KOPT-K1 (cell line): Measurements from ENCODE around the gene XPO6.
"Not testable (repeated sequence)": the region's sequence is repeated elsewhere in the genome, so short reads cannot be mapped to it uniquely, and the experiment has no call there.

Experiments used
- H3K27ac ChIP-seq: fragments of 200-600 bp; sonication (generic); 2 replicates; pipeline ENCODE4 v1.5.1; 2016; ENCODE audit warnings: antibody characterized with exemption, mild to moderate bottlenecking, low read depth, low read length; ENCODE audit not compliant: poor library complexity, severe bottlenecking
- H3K36me3 ChIP-seq: fragments of 200-600 bp; sonication (generic); 2 replicates; pipeline ENCODE4 v1.5.1; 2017; ENCODE audit warnings: antibody characterized with exemption, mild to moderate bottlenecking, low read length, moderate library complexity; ENCODE audit not compliant: insufficient read depth
- H3K9me3 ChIP-seq: fragments of 200-600 bp; sonication (generic); 2 replicates; pipeline ENCODE4 v1.5.1; 2017; ENCODE audit warnings: antibody characterized with exemption, low read length, mild to moderate bottlenecking; ENCODE audit not compliant: insufficient read depth, poor library complexity, severe bottlenecking

Gene XPO6

DNA sequence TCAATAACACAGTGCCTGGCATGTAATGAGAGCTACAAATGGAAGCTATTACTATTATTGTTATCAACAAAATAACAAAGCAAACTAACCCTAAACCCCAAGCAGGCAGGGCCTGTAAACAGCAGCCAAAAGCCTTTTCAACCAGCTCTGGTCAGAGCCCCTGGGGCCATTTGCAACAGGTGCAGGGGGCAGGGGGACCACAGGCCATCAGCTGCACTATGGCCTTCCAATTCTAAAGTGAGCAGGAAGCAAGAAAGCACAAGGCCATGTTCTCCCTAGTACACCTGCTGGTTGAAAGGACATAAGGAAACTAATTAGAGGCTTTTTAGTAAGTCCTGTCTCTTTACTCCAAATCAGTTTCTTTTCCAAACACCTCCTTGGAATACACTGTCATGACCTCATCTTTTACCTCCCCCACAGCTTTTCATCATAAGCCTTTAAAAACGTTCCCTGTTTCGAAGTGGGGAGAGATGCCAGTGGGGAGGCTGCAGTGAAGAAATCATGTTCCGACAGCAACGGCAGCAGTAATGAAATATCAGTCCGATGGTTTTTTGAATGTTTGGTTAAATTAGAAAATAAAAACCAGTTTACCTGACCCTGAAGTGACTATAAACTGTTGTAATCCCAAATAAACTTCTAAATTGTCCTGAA is 79.9 kb downstream of the XPO6 start:
- H3K27ac ChIP-seq, result no peak overlapping the region
- H3K9me3 ChIP-seq, result no peaks in the 10 kb centered on the region
- H3K36me3 ChIP-seq, result peaks cover 100% of the 10 kb centered on the region

DNA sequence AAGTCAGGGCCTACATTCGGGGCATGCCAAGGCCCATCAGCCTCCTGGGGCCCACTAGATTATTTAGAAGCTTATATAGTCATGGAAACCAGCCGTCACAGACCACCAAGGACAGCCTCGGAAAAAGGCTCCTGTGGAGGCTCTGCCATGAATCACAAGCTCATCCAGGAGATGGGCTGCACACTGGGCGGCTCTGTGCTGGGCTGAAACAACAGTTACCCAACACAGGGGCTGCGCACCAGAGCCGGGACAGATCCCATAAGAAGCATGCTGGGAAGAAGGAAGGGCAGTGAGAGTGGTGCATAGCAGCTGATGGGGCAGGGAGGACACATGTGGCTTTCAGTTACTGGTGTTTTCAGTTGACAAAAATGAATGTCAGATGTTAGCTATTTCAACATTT is 80.6 kb downstream of the XPO6 start:
- no peaks in the 10 kb centered on the region for H3K9me3 ChIP-seq
- peaks cover 100% of the 10 kb centered on the region for H3K36me3 ChIP-seq
- no peak overlapping the region for H3K27ac ChIP-seq

DNA sequence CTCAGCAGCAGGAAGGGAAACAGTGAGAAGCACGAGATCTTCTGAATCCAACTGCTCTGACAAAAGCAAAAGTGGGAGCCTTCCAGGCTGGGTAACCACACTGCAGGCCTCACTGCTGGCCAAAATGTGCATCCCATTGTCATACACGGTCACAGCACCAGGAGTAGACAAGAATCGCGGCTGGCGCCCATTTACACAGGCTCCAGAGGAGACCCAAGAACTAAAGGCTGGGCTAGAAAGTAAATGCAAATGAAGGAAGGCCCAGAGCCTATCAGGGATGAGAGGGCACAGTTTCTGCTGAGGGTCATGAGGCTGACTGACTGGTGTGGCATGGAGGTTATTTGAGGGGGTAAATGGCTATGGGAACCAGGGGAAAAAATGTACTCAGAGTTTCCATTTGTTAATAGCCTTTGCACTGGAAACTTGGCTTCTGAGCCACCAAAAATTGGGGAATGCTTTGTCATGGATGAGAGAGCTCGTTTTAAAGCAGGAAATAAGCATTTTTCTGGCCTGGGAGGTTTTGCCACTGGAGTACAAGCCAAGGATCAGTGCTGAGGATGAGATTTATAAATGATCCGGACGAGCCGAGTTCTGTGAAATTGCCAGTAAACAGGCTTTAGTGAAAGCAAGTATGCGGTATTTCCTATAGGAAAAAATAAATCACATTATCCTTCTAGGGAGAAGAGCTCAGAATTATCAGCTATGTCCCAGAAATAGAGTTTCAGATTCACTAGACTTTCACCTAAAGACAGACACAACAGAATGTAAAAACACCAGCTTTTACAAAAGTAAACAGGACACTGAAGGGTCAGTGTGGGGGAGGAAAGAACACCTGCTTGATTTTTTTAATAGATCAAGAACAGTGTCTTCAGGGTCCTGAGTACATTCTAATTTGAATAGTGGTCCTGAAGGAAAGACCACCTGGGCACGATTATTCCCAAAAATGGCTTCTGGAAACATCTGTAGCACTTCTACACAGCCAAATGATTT is 81.4 kb downstream of the XPO6 start:
- peaks cover 100% of the 10 kb centered on the region for H3K36me3 ChIP-seq
- no peak overlapping the region for H3K27ac ChIP-seq
- no peaks in the 10 kb centered on the region for H3K9me3 ChIP-seq

DNA sequence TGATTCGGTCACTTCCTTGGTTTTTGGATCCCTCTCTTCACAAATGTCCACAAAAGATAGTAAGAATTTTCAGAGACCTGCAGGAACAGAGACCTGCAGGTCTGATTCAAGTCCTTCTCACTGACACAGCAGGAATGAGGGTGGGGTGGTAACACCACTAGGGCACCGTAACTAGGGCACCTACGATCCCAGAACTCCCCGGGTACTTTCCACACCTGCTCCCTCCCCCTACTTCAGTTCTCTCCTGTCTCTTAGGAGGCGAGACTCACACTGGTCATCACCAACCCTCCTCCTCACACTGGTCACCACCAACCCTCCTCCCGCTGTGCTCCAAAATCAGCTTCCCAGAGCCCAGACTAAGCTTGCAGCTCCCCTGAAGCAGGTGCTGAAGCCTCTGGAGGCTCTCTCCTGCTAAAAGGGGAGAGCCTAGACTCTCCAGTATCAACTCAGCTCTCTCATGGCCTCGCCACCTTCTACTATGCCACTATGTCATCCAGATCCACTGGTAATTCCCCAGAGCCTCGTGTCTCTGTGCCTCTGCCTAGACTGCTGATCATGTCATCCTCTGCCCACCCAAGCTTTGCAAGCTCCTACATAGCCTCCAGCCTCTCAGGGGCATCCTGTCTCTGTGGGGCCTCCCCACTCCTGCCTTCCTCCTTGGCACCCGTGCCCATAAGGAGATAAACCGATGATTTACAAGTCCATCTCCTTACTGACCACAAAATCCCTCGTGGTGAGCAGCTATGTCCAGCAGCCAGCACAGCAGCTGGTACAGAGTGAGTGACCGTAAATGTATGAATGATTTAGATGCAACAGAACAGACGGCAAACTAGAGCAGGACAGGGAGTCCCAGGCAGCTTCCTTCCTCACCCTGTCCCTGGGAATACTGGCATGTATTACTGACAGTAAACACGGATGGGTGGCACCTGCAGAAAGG is 84.8 kb downstream of the XPO6 start:
- Histone ChIP-seq H3K36me3 (peaks cover 100% of the 10 kb centered on the region), H3K9me3 (no peaks in the 10 kb centered on the region), H3K27ac (no peak overlapping the region)

DNA sequence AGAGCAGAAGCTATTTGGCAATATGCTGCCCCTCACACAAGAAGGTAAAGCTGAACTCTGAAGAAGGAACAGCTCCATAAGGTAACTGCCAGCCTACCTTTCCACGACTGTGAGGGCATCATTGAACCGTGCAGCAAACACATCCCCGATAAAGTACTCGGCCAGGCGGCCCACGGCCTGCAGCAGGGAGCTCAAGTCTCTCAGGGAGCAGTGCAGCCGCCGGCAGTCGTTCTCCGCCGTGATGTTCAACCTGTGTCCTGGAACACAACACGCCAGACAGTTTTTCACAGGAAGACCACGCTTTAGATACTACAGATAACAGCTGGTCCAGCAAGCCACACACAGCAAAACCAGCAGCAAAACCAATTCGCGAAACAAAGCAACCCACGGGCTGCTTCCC is 86.2 kb downstream of the XPO6 start:
- H3K36me3 ChIP-seq, result peaks cover 100% of the 10 kb centered on the region
- no peak overlapping the region for H3K27ac ChIP-seq
- no peaks in the 10 kb centered on the region for H3K9me3 ChIP-seq

DNA sequence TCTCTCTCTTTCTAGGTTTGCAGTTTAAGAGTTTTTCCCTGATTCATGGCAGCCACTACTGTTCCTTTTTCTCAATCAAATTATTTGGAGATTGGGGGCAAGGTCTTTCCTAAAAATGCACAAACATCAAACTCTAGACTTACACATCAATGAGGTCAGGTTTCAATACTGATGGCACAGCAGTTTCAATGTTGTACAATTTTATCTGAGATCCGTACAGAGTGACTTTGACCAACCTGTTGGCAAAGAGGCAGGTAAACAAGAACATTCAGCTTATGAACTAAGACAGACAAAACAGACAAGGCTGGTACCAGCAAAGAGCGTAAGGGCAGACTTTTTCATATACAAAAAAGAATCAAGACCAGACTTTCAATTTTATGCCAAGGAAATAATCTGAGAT is 90.2 kb downstream of the XPO6 start:
- Histone ChIP-seq H3K9me3 (no peaks in the 10 kb centered on the region), H3K27ac (no peak overlapping the region), H3K36me3 (peaks cover 100% of the 10 kb centered on the region)

DNA sequence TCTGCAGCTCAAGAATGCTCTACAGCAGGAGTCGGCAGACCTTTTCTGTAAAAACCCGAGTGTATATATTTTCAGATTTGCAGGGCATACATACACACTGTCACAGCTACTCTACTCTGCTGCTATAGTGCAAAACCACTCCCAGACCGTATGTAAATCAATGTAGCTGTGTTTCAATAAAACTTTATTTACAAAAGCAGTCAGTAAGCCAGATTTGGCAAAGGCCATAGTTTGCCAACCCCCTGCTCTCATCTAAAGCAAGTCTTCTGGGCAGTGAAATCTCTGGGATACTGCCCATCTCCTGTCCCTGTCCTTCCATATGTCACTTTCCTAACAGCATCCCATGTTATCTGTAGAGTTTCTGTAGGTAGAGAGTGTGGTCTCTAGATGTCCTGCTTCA is 91.0 kb downstream of the XPO6 start:
- Histone ChIP-seq H3K27ac (no peak overlapping the region), H3K36me3 (peaks cover 100% of the 10 kb centered on the region), H3K9me3 (no peaks in the 10 kb centered on the region)

DNA sequence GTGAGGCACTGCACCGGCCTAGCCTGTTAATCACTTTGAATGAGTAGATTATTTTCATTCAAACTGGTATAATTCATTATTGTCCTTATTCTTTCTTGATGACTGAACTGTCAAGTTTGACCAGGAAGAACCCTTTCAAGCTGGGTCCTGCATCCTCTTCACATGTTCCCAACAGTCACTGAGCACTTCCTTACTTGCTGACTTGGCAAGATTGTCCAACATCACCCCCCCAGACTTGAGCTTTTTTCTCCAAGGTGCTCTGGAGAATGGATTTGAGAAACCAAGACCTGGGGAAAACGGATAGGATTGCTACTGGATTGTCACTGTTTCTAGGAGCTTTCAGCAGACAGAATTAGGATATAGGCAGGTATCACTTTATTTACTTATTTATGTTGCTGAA is 93.1 kb downstream of the XPO6 start:
- peaks cover 100% of the 10 kb centered on the region for H3K36me3 ChIP-seq
- no peak overlapping the region for H3K27ac ChIP-seq
- H3K9me3 ChIP-seq, result no peaks in the 10 kb centered on the region

DNA sequence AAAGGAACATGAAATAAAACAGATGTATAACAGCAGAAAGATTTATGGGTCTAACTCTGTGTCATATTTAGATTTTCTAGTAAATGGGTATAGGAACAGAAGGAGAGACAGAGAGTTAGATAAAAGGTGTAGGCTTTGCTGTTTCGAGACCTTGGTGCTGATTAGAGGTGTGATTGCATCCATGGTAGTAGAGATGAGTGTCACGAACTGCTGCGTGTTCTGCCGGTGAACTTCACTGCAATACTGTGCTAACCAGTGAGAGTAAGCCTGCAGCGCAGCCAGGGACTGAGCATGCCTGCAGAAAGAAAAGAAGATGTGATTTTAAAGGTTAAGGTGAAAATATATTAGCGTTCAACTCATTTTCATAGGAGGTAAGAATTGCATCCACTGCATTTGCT is 94.6 kb downstream of the XPO6 start:
- H3K36me3 ChIP-seq, result peaks cover 100% of the 10 kb centered on the region

DNA sequence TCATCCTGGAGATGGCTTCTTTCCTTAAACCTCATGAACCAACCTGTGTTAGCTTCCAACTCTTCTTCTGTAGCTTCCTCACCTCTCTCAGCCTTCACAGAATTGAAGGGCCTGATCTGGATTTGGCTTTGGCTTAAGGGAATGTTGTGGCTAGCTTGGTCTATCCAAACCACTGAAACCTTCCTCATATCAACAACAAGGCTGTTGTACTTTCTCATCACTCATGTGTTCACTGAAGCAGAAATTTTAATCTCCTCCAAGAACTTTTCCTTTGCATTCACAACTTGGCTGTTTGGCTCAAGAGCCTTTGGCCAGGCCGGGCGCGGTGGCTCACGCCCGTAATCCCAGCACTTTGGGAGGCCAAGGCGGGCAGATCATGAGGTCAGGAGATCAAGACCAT is 95.9 kb downstream of the XPO6 start:
- H3K27ac ChIP-seq, H3K9me3 ChIP-seq: not testable (repeated sequence)
- H3K36me3 ChIP-seq, result peaks cover 100% of the 10 kb centered on the region

More for the DNA sequence above, 94.6 kb downstream of the XPO6 start:
- Histone ChIP-seq H3K27ac (no peak overlapping the region), H3K9me3 (no peaks in the 10 kb centered on the region)

DNA sequence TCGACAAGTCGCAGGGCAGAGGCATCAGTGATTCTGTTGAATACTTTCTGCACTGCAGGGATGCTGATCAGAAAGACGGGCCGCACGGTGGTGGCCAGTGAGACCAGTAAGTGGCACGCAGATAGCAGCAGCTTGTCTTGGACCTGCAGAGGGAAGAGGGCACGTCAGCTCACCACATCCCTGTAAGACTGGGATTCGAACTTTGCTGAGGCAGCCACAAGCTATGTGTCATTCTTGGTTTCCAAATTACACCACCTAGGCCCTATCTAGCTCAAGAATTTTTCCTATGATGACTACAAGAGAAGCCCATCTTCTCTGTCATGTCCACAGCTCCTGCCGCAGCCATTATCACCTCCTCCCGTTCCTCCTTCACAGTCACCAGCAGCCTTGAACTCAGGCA is 98.9 kb downstream of the XPO6 start:
- no peaks in the 10 kb centered on the region for H3K9me3 ChIP-seq
- no peak overlapping the region for H3K27ac ChIP-seq
- H3K36me3 ChIP-seq, result peaks cover 100% of the 10 kb centered on the region

DNA sequence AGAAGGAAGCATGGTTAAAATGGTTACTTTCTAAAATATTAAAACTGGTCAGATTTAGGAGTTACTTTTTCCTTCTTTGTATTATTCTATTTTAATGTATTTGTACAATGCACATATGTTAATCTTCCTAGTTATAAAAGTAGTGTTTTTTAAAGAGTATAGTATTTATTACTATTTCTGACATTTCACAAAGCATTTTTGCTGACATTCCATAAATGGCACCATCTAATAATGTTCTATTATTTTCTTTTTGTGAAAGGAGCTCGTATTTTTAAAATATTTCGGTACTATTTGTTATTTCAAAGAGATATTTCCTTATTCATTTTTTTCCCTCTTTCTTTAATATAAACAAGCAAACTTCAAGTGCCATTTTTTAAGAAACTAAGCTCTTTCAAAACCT is 100.8 kb downstream of the XPO6 start:
- Histone ChIP-seq H3K9me3 (no peaks in the 10 kb centered on the region), H3K27ac (no peak overlapping the region), H3K36me3 (peaks cover 100% of the 10 kb centered on the region)

DNA sequence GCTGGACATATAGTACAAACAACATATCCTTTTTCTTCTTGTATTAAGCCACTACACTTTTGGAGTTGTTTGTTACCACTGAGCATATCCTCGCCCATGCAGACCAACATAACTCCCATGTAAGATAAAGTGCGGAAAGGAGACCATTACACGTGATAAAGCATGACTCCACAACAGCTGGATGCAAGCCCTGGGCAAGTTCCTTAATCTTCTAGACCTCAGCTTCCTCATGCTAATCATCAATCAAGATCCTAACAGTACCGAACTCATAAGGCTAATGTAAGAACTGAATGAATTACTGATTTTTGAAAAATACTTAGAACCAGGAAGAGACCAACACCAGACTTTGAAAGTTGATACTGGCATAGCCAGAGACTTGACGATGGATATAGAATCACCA is 101.3 kb downstream of the XPO6 start:
- no peak overlapping the region for H3K27ac ChIP-seq
- no peaks in the 10 kb centered on the region for H3K9me3 ChIP-seq
- H3K36me3 ChIP-seq, result peaks cover 100% of the 10 kb centered on the region

DNA sequence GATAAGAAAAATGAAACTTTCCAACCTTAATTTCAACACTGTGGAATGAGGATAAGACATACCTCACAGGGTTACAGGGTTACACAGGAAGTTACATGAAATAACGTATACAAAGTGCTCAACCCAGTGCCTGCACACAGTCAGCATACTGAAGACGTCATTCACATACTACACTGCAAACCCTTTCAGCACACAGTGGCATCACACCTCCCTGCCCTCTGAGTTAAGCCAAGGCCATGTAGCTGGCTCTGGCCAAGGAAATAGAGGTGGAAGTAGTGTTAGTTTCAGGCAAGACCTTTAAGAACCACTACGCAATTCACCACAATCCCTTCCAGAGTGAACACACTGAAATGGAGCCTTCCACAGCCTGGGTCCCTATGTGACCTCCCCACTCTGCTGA is 101.7 kb downstream of the XPO6 start:
- Histone ChIP-seq H3K36me3 (peaks cover 100% of the 10 kb centered on the region), H3K9me3 (no peaks in the 10 kb centered on the region), H3K27ac (no peak overlapping the region)
